AG08396 (cell line): ENCODE data around the gene CTNNA3.

Source experiments
- DNase-seq: peaks from one replicate; pipeline ENCODE4 v3.0.0; 2012; ENCODE audit warnings: low spot score, mixed read lengths

CTNNA3 gene

GRCh38 chr10:66292922-66293321 is 1403.1 kb downstream of the CTNNA3 start:
- no peak for DNase-seq

DNA sequence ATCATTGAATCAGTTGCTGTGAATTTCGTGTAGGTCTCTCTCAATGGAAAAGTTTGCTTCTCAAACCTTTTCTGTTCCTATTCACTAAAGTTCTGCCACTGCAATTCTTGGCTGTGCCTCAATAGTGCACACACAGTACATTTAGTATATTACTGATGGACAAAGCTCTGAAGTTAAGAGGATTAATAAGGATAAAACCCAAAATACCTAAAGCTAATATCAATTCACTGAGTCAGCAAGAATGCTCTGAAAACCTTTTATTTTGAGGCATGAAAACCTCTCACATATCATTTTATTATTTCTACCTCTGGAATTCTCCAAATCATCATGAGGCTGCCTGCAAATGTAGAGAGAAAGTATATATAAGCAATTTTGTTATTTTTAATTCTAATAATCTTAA is 1403.5 kb downstream of the CTNNA3 start:
- no peak for DNase-seq

GRCh38 chr10:66291133-66291532 is 1404.9 kb downstream of the CTNNA3 start:
- no peak for DNase-seq

DNA sequence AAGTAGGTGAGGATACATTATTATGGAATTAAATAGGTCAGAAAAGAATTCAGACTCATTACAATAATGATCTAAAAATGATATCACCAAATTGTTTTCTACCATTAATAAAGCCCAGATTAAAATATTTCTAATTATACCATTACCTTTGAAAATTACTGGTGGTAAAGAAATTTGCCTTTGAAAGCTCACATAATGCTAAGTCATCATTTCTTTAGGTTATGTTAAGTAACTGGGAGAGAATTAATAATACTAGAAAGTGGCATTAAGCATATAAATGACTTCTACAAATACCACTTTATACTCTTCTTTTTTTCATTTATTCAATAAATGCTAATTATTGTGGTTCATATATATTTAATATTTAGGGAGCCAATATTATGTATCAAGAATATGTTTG is 1411.4 kb downstream of the CTNNA3 start:
- DNase-seq = no peak

GRCh38 chr10:66283874-66284464 is 1412.0 kb downstream of the CTNNA3 start:
- no peak for DNase-seq

- DNase-seq = no peak
Measured at GRCh38 chr10:66283064-66283463, 1412.9 kb downstream of the CTNNA3 start.

DNA sequence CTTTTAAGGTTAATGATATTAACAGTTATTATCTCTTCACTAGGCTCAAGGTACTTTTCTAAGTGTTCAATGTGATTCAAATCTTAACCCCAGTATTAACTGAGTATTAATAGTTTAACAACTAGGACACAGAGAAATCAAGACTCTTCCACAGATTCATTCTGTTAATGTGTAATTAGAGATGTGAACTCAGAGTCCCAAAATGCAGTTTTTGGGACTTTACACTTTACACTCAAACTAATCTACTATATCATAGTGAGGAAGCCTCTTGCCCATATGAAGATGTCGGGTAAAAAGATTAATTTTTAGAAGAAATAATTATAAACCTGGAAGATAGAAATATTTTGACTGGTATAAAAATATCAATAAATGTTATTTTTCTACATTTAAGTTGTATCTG is 1414.7 kb downstream of the CTNNA3 start:
- DNase-seq = no peak

DNA sequence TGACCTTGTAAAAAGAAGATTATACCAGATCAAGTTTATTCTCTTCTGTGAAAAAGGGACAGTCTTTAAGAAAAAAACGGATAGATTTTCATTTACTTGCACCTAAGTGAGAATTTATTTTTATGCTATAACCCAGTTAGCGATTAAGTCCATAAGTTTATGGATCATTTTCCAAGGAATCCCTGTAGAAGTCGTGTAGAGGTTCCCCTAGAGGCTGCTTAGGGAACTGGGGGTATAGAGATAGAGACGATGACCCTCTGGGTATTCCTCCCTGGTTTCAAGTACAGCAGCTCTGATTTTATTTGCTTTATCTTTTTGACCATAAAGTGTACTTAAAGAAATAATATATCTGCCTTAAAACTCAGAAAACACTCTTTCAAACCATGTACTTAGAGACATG is 1418.5 kb downstream of the CTNNA3 start:
- no peak for DNase-seq

DNA sequence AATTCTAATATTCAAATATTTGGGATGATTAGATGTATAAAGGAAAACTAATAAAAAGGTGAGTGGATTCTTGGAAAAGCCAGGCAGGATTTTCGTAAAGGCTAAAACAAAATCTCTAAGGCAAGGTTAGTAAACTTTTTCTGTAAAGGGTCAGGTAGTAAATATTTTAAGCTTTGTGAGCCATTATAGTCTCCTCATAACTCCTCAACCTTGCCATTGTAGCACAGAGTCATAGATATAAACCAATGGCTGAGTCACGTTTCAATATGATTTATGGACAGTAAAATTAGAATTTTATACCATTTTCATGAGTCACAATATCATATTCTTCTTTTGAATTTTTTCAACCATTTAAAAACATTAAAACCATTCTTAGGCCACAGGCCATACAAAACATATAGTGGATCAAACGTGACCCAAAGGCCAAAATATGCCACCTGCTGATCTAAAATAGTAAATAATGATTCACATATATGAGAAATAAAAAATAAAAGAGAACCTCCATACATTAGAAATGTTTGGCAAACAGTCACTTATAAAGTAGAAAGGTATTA is 1422.0 kb downstream of the CTNNA3 start:
- DNase-seq = no peak

DNA sequence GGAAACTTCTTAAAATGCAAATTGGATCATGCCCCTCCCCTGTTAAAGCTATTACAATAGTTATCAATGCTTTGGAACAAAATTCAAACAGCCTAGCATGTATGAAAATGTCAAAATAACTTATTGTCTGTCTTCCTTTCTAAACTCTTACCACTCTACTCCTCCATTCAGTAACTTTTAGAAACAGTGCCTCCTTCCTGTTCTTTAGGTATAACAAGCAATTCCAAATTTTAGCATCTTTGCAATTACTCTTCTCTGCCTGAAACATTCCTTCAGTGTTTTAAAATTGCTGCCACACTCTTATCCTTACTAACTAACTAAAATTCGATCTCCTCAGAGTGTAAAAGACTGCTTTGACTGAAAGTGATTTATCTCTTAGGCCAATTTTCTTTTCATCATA is 1430.6 kb downstream of the CTNNA3 start:
- no peak for DNase-seq

- no peak for DNase-seq
Measured at GRCh38 chr10:66259836-66260235, 1436.2 kb downstream of the CTNNA3 start.

DNA sequence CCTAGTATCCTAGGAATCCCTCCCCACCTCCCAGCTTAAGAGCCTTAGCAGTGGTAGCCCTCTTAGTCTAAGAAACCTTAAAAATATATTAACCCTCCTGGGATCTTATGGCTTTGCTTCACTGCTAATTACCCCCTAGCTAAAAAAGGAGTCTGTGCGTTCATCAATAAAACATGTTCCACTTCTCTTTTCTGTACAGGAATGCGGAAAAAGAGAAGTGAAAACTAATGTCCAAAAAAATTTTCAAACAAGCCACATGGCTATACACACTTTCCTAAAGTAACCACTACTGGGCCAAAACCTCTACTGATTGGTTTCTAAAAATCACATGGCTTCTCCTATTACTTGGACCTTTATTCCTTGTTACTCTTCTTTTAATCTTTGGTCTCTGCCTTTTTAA is 1437.3 kb downstream of the CTNNA3 start:
- DNase-seq = no peak

DNA sequence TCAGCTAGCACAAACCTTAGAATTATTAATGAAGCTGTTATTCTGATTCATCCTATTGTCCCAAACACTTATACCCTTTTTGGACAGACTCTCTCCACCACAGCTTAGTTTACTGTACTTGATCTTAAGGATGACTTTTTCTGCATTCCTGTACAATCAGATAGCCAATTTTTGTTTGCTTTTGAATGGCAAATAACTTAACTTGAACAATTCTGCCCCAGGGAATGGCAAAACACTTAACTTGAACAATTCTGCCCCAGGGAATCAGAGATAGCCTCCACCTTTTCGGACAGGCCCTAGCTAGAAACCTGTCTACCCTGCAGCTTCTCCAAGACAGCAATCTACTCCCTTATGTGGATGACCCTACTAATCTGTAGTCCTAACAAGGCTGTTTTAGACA is 1438.2 kb downstream of the CTNNA3 start:
- DNase-seq = no peak

DNA sequence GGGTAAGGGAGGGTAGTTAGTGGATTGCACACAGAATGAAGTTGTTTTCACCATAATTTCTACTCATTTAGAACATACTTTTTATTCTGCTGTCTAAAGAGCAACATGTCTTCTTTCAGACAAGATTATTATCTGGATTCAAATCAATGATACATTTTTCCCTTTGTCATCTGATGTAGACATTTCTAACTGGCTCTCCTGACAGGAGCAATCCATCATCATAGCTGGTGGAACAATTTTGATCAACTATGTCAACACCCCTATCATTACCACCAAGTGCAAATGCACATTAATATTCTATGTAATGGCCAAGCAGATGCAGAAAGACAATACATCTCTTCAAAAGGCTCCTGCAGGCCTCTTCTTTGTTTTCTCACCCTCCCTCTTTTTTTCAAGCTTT is 1443.0 kb downstream of the CTNNA3 start:
- DNase-seq = no peak

DNA sequence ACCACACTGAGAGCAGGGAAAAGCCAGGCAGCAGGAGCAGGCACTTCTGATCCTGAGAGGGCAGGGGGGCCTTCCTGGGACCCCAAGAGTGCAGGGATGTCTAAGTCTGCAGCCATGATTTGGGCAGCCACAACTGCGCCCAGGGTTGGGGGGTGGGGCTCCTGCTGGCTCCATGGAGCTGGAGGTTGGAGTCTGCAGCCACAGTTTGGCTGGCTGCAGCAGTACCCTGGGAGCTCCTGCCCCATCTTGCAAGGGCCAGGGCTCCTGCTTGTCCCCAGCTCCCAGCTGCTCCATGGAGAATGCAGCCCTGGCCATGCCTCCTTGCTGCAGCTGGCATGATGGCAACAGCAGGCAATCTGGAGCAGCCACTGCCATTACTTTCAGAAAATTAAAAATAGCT is 1449.8 kb downstream of the CTNNA3 start:
- no peak for DNase-seq

DNA sequence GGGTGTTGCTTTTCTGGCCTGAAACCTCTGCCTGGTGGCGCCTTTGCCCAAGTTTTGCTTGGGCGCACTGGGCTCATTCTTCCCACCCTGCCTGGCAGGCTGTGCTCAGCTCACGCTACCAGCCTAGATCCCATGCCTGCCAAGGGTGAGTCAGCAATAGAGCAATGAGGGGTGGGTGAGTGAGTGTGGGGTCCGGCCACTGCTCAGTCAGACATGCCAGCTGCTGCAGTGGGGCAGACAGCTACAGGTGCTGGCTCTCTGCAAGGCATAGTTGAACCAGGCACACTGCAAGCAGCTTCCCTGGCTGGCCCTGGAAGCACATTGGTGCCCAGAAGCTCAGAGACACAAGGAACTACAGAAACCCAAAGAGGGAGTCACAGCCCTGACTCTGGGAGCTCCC is 1451.0 kb downstream of the CTNNA3 start:
- DNase-seq = no peak

GRCh38 chr10:66242885-66243284 is 1453.1 kb downstream of the CTNNA3 start:
- no peak for DNase-seq

- DNase-seq = no peak
Measured at GRCh38 chr10:66239062-66239461, 1456.9 kb downstream of the CTNNA3 start.

DNA sequence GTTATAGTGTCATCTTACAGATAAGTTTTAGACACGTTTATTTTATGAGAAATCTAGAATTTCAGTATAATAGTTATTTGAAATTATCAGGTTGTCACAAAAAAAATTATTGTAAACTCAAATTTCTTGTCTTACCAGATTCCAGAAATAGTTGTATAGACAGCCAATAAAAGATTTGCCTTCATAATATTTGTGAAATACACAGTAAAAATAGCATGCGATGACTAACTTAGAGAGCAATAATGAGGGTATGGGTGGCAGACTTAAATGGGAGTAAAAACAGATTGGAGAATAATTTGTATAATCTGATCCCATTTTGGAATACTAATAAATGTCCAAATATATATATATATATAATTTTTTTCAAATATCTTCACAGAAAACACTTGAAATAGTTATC is 1457.7 kb downstream of the CTNNA3 start:
- no peak for DNase-seq

- no peak for DNase-seq
Measured at GRCh38 chr10:66234872-66235271, 1461.1 kb downstream of the CTNNA3 start.

DNA sequence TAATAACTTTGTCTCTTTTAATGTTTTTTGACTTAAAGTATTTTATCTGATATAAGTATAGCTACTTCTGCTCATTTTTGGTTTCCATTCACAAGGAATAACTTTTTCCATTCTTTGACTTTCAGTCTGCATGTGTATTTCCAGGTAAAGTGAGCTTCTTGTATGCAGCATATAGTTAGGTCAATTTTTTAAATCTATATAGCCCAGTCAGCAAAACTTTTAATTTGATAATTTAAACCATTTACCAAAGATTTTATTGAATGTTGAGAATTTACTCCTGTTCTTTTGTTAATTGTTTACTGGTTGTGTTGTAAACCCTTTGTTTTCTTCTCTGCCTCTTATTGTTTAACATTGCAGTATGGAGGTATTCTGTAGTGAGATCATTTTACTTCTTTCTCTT is 1467.1 kb downstream of the CTNNA3 start:
- DNase-seq = no peak

DNA sequence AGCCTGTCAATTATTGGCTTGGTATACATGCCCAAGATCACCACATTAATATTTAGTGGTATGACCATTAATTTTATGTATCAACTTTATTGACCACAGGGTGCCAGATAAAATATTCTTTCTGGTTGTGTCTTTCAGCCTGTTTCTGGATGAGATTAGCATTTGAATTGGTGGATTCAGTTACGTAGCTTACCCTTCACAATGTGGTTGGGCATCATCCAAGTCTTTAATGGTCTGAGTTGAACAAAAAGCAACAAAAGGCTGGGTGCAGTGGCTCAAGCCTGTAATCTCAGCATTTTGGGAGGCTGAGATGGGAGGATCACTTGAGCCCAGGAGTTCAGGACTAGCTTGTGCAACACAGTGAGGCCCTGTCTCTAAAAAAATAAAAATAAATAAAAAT is 1472.3 kb downstream of the CTNNA3 start:
- DNase-seq = no peak

GRCh38 chr10:66222462-66223046 is 1473.4 kb downstream of the CTNNA3 start:
- no peak for DNase-seq

DNA sequence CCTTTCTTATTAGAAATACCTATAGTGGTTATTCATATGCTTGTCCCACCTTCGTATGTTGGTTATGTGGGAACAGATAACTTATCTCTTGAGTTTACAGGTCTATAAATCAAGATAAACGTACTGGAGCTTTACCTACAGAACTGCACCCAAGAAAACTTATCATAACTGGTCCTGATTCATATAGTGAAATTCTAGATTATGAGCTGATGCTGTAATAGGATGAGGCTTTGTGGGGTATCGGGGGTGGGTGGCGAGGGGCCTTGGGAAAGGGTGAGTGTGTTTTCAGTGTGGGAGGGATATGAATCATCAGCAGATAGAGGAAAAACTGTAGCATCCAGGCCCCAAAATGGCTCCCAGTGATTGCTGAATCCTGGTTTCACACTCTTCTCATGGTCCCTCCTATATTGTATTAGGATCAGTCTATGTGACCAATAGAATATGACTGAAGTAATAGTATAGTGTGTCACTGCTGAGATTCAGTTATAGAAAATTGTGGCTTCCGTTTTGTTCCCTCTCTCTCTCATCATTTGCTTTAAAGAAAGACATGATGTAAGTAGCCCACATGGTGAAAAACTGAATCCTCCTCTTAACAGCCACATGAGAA is 1476.9 kb downstream of the CTNNA3 start:
- no peak for DNase-seq
